ENCODE data around the gene SUPT3H.

SUPT3H gene

GRCh38 chr6:44779130-44779826, 598.5 kb downstream of the SUPT3H start:
- H3K4me3 ChIP-seq (ENCODE audit: control insufficient read depth in 1 of 7, extremely low read depth in 1 of 7, insufficient read depth in 4 of 7, low read depth in 2 of 7, low read length in 6 of 7), result no peak overlapping the region
- no peaks in the 10 kb centered on the region for H3K27me3 ChIP-seq (replicated peaks in 2 of 5; ENCODE audit: control insufficient read depth in 4 of 5, insufficient read depth in 5 of 5, low read length in 4 of 5)
- 83% methylated on average over 4 of the region's 8 CpGs for WGBS (ENCODE audit: insufficient coverage)
- H3K36me3 ChIP-seq (ENCODE audit: control insufficient read depth in 4 of 4, insufficient read depth in 4 of 4, low read length in 3 of 4), result no peaks in the 10 kb centered on the region
- peaks cover 0 to 8% (median 0%) of the 10 kb centered on the region in 4 experiments for H3K4me1 ChIP-seq (ENCODE audit: control extremely low read depth in 1 of 4, control insufficient read depth in 4 of 4, insufficient read depth in 4 of 4, low read length in 3 of 4)
- ChIA-PET POLR2A (no interaction called here), CTCF (no interaction called here)
- peaks cover 0 to 4% (median under 1%) of the 10 kb centered on the region in 5 experiments for H3K9me3 ChIP-seq (ENCODE audit: control extremely low read depth in 1 of 5, control insufficient read depth in 4 of 5, insufficient read depth in 2 of 5, low read depth in 1 of 5, low read length in 4 of 5)
- peak in 1 of 3 donors; percentile 18 for DNase-seq
- H3K27ac ChIP-seq (ENCODE audit: insufficient read depth in 1 of 2, low read depth in 1 of 2, low read length in 2 of 2, poor library complexity in 1 of 2, severe bottlenecking in 2 of 2), result no peak overlapping the region

Measured in common myeloid progenitor, CD34-positive (primary cell).